Retinal pigment epithelial cell (primary cell): ENCODE measurements around the gene LHX3.

Experiments
- DNase-seq: peaks from one replicate; pipeline ENCODE4 v3.0.0-alpha.2; 2010; ENCODE audit warnings: low read depth
- H3K4me3 ChIP-seq: 2 replicates; pipeline ENCODE4 v1.5.1; 2011; ENCODE audit warnings: mild to moderate bottlenecking, low read length, control low read depth, moderate library complexity
- CTCF ChIP-seq: conservative IDR thresholded peaks from 2 replicates; pipeline ENCODE4 v1.5.1; 2011; ENCODE audit warnings: low read depth, low read length, control low read depth, inconsistent platforms

The LHX3 gene

DNA sequence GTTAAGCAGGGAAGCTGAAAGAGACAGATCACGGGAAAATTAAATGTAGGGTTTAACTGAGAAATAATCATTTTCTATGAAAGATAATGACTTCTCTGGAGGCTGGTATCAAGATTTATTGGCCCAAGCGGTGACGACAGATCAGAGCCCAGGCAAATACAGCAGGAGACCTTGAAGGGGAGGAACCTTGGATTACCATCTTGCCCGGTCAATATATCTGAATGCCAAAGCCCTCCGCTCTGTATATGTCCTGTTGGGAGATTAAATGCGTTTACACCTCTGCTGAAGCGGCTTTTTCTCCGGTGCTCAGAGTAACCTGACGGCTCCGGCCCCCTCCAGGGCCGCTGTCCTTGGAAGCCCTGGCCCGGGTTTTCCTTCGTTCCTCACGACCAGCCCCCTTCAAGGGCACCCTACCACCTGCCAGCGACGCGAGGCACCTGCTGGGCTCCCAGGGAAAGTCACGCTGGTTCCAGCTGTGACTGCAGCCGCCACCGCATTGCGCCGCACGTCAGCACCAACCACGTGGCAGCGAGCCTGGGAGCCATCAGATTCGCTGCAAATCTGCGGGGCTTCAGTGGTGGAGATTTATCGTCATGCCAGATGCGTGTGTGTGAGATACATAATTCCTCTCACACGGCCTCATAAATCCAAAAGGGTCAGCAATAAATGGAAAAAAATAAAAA is 45.1 kb upstream of the LHX3 start:
- no peak for TF ChIP-seq CTCF
- H3K4me3 ChIP-seq, result no peak overlapping the region
- DNase-seq, result no peak

DNA sequence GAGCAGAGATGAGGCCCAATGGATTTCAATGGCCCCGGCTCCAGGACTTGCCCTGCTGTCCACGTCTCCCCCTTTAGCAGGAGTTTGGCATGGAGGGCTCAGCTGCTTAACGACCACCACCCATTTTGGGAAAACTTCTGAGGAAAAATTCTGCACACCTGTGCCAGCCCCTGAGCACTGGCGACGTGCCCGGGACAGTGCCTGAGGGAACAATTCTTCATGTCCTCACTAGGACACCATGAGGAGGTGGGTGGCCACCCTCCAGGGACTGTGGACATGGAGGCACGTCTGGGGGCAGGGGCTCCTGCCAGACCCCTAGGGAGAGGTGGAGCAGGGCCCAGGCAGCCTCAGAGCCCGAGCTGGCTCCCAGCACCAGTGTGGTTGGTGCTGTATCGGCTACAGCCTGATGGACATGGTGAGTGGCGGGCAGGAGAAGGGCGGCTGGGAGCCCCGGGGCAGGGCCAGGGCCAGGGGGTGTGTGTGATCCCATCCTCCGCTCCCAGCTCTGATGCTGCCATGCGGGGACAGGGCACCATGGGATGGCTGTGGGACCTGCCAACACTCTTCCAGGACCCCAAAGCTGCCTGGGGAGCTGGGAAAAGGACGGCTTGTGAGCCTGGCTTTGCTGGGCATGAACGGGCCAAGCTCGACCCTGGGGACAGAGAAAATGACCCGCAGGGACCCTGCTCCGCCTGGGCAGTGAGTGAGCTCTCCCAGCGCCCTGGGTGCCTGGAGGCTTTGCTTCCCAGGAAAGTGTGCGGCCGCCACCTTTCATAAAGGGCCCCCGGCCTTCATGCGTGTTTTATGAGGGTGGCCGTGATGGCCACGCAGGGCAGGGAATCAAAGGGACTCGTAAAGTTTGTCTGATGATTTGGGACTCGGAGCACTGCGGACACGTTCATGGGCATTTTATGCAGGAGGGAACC is 44.3 kb upstream of the LHX3 start:
- TF ChIP-seq CTCF, result no peak
- no peak for DNase-seq
- H3K4me3 ChIP-seq, result no peak overlapping the region

GRCh38 chr9:136247947-136248637 is 43.2 kb upstream of the LHX3 start:
- no peak overlapping the region for H3K4me3 ChIP-seq
- TF ChIP-seq CTCF, result no peak
- DNase-seq, result no peak

DNA sequence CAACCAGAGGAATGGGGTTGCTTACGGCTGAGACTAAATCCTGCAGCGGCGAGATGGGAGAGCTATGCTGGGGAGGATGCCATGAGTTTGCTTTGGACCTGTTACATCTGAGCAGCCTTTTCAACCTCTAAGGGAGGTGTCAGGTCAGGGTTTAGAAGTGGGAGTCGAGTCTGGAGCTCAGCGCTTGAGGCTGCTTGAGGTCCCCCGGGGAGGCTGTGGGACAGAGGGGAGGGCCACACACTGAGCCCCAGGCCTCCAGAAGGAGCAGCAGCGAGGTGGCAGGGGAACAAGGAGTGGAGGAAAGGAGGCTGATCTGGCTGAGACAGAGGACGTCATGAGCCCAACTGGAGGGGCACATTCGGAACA is 42.6 kb upstream of the LHX3 start:
- no peak for TF ChIP-seq CTCF
- no peak overlapping the region for H3K4me3 ChIP-seq
- no peak for DNase-seq

DNA sequence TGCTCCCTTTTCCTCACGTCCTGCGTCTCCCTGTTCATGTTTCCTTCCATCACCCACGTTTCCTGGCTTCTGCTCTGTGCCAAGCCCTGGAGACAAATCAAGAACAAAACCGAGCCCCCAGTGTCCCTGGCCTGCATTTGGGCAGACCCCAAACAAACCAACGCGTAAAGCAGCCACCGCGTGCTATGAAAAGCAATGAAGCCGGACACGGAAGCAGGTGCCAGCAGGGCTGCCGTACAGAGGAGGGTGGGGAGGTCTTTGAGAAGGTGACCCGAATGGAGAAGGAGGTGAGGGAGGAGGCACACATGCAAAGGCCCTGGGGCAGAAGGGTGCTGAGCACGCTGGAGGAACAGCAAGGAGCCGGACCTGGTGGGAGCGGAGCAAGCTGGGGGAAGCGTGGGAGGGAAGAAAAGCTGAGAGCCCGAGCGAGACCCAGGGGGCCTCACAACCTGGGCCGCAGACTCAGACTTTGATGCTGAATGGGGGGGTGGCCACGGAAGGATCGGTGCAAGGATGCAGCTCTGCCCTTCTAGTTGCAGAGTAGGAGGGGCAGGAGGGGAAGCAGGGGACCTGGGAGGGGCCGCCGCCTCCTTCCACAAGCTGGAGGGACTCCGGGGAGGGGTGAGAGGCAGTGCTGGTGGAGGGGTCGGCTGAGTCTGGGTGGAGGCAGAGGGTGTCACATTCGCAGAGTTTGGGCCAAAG is 42.1 kb upstream of the LHX3 start:
- no peak for DNase-seq
- no peak for TF ChIP-seq CTCF
- H3K4me3 ChIP-seq, result no peak overlapping the region

DNA sequence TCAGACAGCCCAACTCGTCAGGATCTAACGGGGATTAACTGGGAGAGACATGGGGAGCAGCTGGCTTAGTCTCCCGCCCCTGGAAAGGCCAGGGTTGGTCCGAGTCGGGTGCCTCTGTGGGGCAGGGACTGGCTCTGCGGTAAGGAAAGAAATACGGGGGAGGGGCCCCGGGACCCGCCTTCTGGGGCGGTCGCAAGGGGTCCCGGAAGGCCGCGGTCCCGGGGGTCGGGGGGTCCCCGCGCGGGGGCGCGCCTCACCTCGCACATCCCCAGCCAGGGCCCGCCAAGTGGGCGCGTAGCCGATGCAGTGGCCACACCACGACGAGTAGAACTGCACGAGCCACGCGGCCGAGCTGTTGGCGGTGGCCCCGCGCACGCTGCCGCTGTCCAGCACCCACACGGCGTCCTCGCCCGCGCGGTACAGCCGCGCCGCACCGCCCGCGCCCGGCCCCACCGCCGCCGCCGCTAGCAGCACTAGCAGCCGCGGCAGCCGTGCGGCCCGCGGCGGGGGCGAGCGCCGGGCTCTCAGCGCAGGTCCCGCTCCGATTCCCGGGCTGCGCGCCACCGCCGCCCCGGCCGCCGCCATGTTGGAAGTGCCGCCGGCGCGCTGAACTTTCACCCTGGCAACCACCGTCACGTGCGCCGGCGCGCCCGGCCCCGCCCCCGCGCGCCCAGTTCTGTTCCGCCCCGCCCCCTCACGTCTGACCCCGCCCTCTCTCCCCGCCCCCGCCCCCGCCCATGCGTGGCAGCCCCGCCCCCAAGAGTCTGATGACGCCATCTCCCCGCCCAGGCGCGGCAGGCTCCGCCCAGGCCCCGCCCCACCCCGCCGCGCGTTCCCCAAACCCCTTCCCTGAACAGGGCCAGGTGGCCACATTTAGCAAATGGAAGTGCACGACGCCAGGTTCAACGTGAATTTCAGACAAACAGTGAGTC is 40.6 kb upstream of the LHX3 start, which contains the start of gene QSOX2:
TSS of gene QSOX2 (minus strand) at position 594 of the 932 bp plus-strand sequence. CDS start at position 585, 9 bp downstream.
- no peak for TF ChIP-seq CTCF
- no peak for DNase-seq
- H3K4me3 ChIP-seq, result peak within 1 kb of the TSS; percentile 69
